Measurements from ENCODE around the gene TAX1BP1.
"Not testable (repeated sequence)": the region's sequence is repeated elsewhere in the genome, so short reads cannot be mapped to it uniquely, and the experiment has no call there.

The TAX1BP1 gene

GRCh38 chr7:27840760-27841364, 100.9 kb downstream of the TAX1BP1 start:
- DNase-seq (ENCODE audit: extremely low read depth in 1 of 2, low read depth in 1 of 2): no peak

GRCh38 chr7:27842094-27842692, 102.2 kb downstream of the TAX1BP1 start:
- DNase-seq (ENCODE audit: extremely low read depth in 1 of 2, low read depth in 1 of 2): no peak

GRCh38 chr7:27842851-27843250, 102.9 kb downstream of the TAX1BP1 start:
- no peak for DNase-seq (ENCODE audit: extremely low read depth in 1 of 2, low read depth in 1 of 2)

GRCh38 chr7:27843584-27844305, 103.8 kb downstream of the TAX1BP1 start:
- no peak for DNase-seq (ENCODE audit: extremely low read depth in 1 of 2, low read depth in 1 of 2)

GRCh38 chr7:27846388-27846787, 106.4 kb downstream of the TAX1BP1 start:
- no peak for DNase-seq (ENCODE audit: extremely low read depth in 1 of 2, low read depth in 1 of 2)

GRCh38 chr7:27850531-27850930, 110.6 kb downstream of the TAX1BP1 start:
- no peak for DNase-seq (ENCODE audit: extremely low read depth in 1 of 2, low read depth in 1 of 2)

- not testable (repeated sequence) for DNase-seq (ENCODE audit: extremely low read depth in 1 of 2, low read depth in 1 of 2)
Measured at GRCh38 chr7:27856703-27857485, 116.9 kb downstream of the TAX1BP1 start.

GRCh38 chr7:27860800-27861199, 120.8 kb downstream of the TAX1BP1 start:
- DNase-seq (ENCODE audit: extremely low read depth in 1 of 2, low read depth in 1 of 2): no peak

GRCh38 chr7:27861747-27862146, 121.8 kb downstream of the TAX1BP1 start:
- DNase-seq (ENCODE audit: extremely low read depth in 1 of 2, low read depth in 1 of 2): no peak

- DNase-seq (ENCODE audit: extremely low read depth in 1 of 2, low read depth in 1 of 2): no peak
Measured at GRCh38 chr7:27863880-27864279, 123.9 kb downstream of the TAX1BP1 start.

GRCh38 chr7:27866256-27866655, 126.3 kb downstream of the TAX1BP1 start:
- no peak for DNase-seq (ENCODE audit: extremely low read depth in 1 of 2, low read depth in 1 of 2)

- no peak for DNase-seq (ENCODE audit: extremely low read depth in 1 of 2, low read depth in 1 of 2)
Measured at GRCh38 chr7:27866828-27867672, 127.1 kb downstream of the TAX1BP1 start.

- no peak for DNase-seq (ENCODE audit: extremely low read depth in 1 of 2, low read depth in 1 of 2)
Measured at GRCh38 chr7:27868131-27868550, 128.2 kb downstream of the TAX1BP1 start.

- no peak for DNase-seq (ENCODE audit: extremely low read depth in 1 of 2, low read depth in 1 of 2)
Measured at GRCh38 chr7:27869056-27869455, 129.1 kb downstream of the TAX1BP1 start.

- DNase-seq (ENCODE audit: extremely low read depth in 1 of 2, low read depth in 1 of 2): no peak
Measured at GRCh38 chr7:27870595-27870994, 130.6 kb downstream of the TAX1BP1 start.

GRCh38 chr7:27871086-27871485, 131.1 kb downstream of the TAX1BP1 start:
- no peak for DNase-seq (ENCODE audit: extremely low read depth in 1 of 2, low read depth in 1 of 2)

GRCh38 chr7:27871866-27872265, 131.9 kb downstream of the TAX1BP1 start:
- no peak for DNase-seq (ENCODE audit: extremely low read depth in 1 of 2, low read depth in 1 of 2)

- no peak for DNase-seq (ENCODE audit: extremely low read depth in 1 of 2, low read depth in 1 of 2)
Measured at GRCh38 chr7:27872356-27873275, 132.7 kb downstream of the TAX1BP1 start.

Measured in activated CD8-positive, alpha-beta memory T cell treated with anti-CD3 and anti-CD28 coated beads for 1 hour (primary cell).